Left colon (tissue), 2 donors: Measurements from ENCODE around the gene GABRR2. TPM values are rescaled to one million over a fixed set of nuclear protein-coding genes. Genes with fewer than 3 reads are reported as not detected.
"Not testable (repeated sequence)": the region's sequence is repeated elsewhere in the genome, so short reads cannot be mapped to it uniquely, and the experiment has no call there.

Experiments
- ATAC-seq: fragments of 200-7000 bp; cut with Tn5 transposase; one replicate; pipeline ENCODE4 v1.9.1; 2020; ENCODE audit warnings: mild to moderate bottlenecking, moderate library complexity
- DNase-seq, 2 donors: peaks; one replicate each; pipeline ENCODE4 v3.0.0-alpha.2; 2020
- intact Hi-C, 2 donors: fragments of 100-400 bp; cut with DNase I in 1 of 2; cut with micrococcal nuclease in 1 of 2; formaldehyde crosslinking; loops; one replicate each; pipeline versions ENCODE4 v1.11.2 to v1.14.0; 2022; cut with DNase I, micrococcal nuclease
- total RNA-seq, 2 donors: library from RNA; stranded (reverse); fragmentation: NEBNext Ultra II Directional; extraction: Animal tissue kit (Norgen Biotek cat#: 25700); gene quantifications; one replicate each; pipeline ENCODE4 v1.2.1, GENCODE V29; 2021
- donor health status: DM: no; HTN: no; CAD: no.
- donor health status: DM: yes; HTN: yes; CAD: no.

Gene GABRR2
- total RNA-seq, 2 donors from 2014 or later: 0.55 to 0.75 TPM

DNA sequence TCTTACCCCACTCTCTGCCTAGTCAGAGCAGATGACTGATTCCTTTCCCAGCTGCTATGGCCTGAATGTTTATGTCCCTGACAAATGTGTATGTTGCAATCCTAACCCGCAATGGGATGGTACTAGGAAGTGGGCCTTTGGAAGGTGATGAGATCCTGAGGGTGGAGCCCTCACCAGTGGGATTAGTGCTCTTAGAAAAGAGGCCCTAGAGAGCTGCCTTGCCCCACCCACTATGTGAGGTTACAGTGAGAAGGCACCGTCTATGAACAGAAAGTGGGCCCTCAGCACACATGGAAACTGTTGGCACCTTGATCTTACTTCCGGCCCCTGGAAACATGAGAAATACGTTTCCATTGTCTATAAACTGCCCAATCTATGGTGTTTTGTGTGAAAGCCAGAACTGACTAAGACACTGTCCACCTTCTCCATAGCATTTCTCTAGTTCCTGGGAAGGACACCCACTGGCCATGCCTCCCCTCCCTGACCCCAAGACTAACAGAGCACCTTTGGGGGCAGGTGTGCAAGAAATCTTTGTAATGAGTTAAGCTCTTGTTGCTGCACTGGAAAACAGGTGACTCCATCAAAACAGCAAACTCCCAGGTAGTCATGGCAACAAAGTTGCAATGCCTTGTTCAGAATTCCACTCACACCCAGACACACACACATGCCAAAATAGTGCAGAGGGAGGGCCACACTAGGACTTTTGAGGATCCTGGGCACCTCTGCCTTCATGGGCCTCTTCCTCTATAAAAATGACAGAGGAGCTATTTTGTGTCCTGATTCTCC is 16.2 kb downstream of the GABRR2 start:
- intact Hi-C loops: no loop called here
- peak; percentile 19 for ATAC-seq
- DNase-seq: no peak

DNA sequence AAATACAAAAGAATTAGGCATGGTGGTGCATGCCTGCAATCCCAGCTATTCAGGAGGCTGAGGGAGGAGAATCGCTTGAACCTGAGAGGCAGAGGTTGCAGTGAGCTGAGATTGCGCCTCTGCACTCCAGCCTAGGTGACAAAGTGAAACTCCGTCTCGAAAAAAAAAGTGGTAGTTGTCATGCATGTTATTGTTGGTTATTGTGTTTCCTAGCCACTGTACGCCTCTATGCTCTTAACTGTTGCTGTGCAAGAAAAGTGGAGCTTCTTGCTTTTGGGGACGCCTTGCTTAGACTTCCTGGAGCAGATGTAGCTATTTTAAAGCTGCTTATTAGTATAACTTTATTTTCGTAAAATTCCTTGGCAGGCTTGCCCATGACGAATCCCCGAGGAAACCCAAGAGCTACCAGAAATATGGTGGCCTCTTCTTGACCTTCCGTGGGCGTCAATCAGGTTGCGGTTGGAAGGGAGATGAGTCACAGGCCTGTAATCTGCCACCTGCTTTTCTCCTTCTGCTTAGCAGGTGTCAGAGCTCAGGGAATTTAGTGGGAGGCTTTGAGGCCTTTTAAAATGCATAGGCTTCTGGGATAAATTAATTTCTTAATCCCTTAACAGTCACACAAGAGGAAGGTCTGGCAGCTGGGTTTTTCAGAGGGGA is 17.3 kb downstream of the GABRR2 start:
- peak in 1 of 2 donors; percentile 60 for DNase-seq
- intact Hi-C loops: no loop called here
- peak; percentile 64 for ATAC-seq

DNA sequence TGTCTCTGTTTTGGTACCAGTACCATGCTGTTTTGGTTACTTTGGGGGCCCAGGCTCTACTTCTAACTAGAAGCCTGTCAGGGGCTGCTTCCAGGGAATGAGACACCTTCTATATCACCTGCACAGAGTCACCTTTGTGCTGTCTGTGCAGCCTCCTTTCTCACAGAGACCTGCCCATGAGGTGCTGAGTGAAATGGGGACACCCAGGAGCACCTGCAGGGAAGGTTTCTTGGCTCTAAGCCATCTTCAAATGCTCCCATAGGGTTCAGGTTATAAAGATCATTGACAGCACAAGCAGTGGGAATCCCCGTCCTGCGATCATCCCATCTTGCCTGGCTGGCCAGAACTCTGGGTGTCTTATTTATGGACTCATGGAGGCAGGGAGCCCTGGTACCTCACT is 19.1 kb downstream of the GABRR2 start:
- ATAC-seq: no peak
- intact Hi-C loops: no loop called here
- no peak for DNase-seq

DNA sequence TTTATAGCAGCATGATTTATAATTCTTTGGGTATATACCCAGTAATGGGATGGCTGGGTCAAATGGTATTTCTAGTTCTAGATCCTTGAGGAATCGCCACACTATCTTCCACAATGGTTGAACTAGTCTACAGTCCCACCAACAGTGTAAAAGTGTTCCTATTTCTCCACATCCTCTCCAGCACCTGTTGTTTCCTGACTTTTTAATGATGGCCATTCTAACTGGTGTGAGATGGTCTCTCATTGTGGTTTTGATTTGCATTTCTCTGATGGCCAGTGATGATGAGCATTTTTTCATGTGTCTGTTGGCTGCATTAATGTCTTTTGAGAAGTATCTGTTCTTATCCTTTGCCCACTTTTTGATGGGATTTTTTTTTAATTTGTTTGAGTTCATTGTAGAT is 20.0 kb downstream of the GABRR2 start:
- intact Hi-C loops, ATAC-seq, DNase-seq: not testable (repeated sequence)

DNA sequence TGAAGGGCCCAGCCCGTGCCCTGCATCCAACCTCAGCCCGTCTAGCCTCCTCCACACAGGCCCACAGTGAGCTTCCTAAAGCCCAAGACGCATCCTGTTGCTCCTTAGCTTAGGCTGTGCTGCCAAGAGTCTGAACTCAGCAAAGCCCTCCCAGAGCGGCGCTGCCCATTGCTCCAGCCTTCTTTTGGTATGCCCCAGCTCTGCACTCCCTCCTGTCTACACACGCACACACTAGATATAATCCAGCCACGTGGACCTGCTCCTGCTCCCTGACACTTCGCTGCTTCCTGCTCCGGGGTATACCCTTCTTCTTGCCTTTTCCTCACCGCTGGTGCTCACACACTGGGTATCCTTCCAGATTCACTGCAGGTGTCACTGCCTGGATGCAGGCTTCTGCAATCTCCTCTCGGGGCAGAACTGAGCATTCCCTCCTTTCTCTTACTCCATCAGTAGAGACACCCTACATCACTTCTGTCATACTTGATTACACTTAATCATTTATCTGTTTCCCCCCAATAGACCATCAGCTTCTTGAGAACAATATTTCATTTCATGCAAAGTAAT is 23.8 kb downstream of the GABRR2 start:
- DNase-seq (no peak), ATAC-seq (no peak)
- intact Hi-C loops: no loop called here

DNA sequence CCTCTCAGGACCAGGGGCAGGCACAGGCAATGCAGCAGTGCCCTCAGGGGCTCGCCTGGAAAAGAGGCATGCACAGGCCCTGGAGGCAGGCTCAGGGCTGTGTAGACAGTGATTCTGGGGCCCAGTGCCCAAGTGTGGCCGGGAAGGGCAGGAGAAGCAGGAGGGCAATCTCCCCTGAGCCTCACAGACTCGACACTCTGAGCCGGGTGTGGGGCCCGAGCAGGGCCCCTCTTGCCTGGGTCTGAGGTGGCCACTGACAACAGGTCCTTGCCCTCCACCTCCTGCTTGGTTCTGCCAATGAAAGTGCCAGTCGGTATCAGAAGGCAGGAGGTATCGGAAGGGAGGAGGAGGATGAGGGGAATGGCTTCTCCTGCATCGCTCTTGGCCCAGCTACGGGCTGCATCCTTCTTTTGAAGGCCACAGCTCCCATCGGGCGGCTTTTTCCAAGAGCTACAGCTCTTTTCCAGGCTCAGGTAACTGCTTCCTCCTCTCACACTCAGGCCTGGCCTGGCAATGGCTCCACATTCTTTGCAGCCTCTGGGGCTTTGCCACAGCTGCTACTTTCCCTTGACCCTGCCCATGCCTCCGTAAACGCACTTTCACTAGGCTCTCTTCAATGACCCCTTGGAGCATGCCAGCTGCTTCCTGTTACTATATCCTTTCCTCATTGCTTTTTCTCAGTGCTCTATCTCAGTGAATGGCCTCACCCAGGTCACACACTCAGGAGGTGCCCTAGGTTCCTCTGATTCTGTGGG is 24.5 kb downstream of the GABRR2 start:
- ATAC-seq (no peak), DNase-seq (no peak)
- intact Hi-C loops: no loop called here

DNA sequence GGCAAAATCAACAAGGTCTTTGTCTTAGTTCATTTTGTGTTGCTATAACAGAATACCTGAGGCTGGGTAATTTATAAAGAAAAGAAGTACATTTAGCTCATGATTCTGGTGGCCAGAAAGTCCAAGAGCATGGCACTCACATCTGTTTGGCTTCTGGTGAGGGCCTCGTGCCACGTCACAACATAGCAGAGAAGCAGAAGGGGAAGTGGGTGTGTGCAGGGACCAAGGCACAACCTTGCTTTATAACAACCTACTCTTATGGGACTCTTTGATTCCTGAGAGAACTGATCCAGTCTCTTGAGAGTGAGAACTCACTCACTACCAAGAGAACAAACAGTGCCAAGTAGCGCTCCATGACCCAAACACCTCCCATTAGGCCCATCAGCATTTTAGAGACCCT is 25.4 kb downstream of the GABRR2 start:
- no peak for ATAC-seq
- intact Hi-C loops: no loop called here
- no peak for DNase-seq

DNA sequence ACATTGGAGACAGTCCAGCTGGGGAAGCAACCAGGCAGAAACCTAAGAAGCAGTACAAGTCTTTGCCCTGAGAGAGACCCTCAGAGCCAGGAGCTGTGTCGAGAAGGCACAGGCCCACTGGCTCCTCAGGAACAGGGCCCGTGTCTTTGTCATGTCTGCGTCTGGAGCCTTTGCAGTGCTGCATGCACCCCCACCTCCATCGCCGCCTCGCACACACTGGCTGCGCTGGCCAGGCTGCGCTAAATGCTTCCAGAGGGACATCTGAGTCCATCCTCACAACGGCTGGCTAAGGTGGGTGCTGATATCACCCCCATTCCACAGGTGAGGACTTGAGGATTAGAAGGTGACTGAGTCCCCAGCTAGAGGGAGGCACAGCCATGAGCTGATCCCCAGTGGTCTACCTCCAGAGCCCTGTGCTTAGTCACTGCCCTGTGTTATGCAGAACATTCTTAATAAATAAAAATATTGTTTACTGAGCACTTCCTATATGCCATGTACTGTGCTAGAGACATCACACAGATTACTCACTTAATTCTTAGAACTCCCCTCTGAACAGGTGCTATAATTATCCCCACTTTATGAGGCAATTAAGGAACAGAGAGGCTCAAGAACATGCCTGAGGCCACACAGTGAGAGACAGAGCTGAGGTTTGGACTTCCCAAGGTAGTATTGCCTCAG is 27.6 kb downstream of the GABRR2 start:
- DNase-seq (no peak), ATAC-seq (no peak)
- intact Hi-C loops: no loop called here

DNA sequence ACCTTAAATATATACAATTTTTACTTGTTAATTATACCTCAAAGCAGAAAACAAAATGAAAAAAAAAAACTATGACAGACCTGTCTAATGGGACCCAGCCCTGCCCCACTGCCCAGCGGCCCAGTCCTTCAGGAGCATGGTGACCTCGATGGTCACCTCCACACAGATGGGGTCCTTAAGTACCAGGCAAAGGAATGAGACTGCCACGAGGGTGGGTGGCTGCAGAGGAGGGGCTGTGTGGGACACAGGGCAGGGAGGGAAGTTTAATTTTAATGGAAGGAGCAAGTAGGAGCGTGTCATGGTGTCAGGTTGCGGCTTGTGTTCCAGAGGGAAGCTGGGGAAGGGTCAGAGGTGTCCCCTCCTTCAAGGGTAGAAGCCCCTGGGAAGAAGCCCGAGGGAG is 28.6 kb downstream of the GABRR2 start:
- intact Hi-C loops: no loop called here
- ATAC-seq: no peak
- DNase-seq: no peak

DNA sequence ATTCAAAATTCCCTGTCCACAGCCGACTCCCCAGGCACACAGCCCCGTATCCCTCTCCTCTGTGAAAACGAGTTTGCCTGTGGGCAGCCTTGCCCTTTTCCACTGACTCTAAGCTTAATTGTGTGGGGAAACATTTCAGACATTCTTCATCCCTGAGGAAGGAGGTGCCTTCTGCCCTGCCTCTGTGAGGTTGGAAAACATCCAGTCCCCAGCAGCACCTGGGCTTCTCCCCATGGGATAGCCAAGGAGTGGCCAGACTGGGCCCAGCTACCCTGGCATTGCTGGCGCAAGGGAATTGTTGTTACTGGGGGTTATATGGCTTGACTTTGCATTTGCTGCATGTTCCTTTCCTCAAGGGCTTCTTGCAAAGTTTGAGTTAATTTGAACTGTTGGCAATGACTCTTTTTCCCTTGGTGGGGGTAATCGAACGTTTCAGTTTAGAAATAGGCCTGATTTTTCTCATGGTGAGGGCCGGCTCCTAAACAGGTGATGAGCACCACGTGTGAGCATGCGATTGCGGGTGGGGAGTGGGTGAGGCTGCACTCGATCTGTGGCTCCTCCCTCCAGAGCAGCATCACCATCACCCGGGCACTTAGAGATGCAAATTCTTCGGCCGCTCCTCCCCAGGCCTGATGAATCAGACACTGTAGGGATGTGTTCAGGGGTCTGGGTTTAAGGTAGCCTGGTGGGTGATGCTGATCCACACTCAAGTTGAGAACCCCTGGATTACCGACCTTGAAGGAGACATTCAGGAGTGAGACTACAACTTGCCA is 29.9 kb downstream of the GABRR2 start:
- intact Hi-C loops: no loop called here
- no peak for ATAC-seq
- DNase-seq: no peak

DNA sequence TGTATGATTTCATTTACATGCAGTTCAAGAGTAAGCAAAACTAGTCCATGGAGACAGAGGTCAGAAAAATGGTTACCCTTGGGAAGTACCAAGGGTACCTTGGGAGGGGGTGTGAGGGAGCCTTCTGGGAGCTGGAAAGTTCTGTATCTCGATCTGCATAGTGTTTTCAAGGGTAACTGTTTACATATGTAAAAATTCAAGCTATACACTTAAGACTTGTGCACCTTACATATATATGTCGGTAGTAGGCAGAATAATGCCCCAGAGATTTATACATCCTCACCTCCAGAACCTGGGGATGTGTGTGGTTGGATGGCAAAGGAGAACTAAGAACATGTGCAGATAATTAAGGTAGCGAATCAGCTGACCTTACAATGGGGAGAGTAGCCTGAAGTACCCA is 31.0 kb downstream of the GABRR2 start:
- intact Hi-C loops: no loop called here
- ATAC-seq (no peak), DNase-seq (no peak)

DNA sequence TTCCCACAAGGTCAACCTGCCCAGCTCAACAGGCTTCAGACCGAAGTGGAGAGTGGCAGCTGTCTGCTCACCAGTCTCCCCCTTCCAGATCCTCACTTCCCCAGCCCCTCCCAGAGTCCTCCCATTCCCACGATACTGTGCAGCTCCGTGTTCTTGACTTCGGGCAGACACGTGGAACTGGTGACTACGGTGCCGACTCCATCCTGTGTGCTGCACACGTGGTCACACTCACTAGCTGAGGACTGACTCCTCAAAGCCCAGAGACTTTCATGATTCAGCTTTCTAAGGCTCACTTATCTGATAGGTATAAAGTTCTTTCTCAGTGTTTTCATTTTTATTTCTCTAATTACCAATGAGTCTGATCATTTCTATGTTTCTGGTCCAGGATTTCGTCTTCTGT is 32.4 kb downstream of the GABRR2 start:
- intact Hi-C loops: no loop called here
- DNase-seq: no peak
- ATAC-seq: no peak

DNA sequence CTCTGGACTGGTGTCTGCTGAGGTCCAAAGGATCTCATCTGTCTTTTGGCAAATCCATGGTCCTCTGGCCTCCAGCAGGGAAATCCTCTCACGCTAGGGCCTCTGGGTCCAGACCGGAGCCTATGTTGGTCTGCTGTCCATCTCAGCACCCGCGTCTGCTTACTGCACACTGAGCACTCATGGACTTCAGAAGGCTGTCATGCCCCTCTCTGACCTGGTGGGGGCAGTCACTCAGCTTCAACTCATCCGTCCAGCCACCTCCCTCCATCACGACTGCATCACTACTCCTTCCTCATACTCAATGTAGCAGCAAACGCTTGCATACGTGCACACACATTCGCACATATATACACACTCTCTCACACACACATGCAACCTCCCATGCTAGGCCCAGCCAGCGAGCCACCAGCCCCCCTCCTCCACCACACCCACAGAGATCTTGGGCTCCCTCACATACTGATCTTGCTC is 33.3 kb downstream of the GABRR2 start:
- intact Hi-C loops: no loop called here
- ATAC-seq: peak; percentile 61
- DNase-seq: peak; percentile 30 to 41

DNA sequence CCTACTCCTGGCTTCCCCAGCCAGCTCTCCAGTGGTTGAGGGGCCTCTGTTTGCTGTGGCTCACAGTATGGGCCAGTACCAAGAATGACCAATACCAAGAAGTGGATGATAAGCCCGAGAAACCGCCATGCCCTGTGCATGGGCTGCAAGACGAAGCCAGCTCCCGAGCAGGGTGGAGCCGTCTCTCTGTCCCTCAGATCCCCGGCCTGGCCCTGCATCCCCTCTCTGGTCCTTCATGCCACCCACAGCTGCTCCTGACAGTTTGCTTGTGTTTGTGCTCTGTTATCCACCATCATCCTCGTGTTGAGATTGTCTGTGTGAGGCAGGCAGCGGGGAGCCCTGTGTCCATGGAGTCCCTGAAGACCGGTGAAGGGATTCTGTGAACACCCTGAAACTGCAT is 36.1 kb downstream of the GABRR2 start:
- intact Hi-C loops: no loop called here
- DNase-seq (no peak), ATAC-seq (no peak)

DNA sequence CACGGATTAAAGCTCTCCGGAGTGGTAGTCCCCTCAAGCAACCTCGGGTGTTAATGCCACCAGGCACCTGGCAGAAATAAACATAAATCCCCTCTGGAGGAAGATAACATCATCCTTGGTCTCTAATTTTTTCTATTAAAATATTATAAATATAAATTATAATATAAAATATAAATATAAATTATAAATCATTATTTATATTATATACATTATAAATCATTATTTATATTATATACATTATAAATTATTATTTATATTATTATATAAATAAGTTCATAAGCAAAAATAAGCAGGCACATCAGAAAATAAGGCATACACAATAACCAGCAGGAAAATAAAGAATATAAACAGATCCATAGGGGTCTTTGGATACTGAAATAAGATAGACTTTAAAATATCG is 39.2 kb downstream of the GABRR2 start:
- DNase-seq (no peak), ATAC-seq (no peak)
- intact Hi-C loops: no loop called here

DNA sequence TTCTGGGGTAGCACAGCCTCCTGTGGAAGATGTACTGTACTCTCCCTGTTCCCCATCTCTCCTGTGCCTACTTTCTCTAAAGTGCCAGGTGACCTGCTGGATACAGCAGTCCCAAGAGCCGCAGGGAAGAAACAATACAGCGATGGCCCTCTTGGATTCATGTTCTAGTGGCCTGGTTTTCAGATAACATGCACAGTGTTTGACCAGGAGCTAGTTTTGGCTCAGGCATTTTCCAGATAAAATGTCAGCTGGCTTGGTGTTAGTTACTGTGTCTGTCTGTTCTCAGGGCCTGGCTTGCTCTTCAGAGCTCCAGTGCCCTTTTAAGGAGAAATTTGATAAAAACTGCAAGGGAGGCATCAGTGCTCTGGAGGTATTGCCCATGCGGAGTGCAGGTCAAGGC is 41.3 kb downstream of the GABRR2 start:
- DNase-seq: no peak
- no peak for ATAC-seq
- intact Hi-C loops: no loop called here

DNA sequence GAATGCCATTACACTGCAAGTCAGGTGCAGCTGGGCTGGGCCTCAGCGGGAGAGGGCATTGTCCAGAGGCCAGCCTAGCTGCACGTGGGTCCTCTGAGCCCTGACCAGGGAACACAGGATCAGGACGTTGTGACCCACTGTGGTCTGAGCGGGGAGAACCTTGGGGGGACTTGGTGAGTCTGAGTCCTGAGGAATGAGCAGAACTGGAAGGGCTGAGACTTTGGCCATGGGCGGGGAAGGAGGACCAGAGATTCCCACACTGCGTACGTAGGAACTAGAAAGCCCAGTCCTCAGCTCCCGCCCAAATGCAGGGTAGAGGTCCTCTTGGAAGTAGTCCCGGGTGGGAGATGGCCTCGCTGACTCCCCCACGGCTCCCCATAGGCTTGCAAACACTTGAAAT is 42.5 kb downstream of the GABRR2 start:
- no peak for ATAC-seq
- intact Hi-C loops: no loop called here
- DNase-seq: no peak

DNA sequence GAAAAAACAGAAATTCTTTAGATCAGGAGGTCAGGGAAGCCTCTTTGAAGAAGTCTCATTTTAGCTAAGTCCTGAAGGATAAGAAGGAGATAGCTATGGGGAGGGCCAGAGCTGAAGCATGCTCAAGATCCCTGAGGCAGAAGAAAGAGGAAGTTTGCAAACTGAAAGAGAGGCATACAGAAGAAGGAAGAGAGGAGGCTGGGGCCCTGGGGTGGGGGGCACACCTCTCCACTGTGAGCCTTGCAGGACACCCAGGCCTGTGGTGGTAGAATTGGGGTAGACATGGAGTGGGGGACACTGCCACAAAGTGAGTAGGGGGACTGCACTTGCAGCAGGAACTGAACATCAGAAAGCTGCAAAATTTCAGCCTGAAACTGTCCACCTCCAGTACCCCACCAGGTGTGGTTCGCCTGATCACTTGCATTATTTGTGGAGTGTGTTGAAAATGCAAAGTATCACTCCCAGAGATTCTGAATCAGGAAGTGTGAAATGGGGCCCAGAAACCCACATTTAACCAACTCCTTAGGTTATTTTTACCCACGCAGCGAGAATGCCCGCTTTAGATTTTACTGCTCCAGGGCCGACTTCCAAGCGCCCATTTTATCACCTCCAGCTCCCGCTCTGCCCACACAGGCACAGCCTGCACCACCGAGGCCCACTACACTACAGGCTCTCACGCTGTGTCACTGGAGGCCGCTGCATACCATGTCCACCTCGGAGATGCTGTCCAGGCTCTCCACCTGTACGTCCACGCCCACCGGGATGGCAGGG is 44.0 kb downstream of the GABRR2 start:
- intact Hi-C loops: no loop called here

More for the DNA sequence above, 44.0 kb downstream of the GABRR2 start:
- ATAC-seq: no peak
- DNase-seq: no peak
